HG03097 (cell line): ENCODE data around the gene FCMR.
"Not testable (repeated sequence)": the region's sequence is repeated elsewhere in the genome, so short reads cannot be mapped to it uniquely, and the experiment has no call there.

Experiments
- ATAC-seq: cut with Tn5 transposase; IDR thresholded peaks from one replicate; pipeline ENCODE4 v1.9.1; 2021; ENCODE audit not compliant: unreplicated experiment, low FRiP score

Gene FCMR

GRCh38 chr1:206882555-206882954 lies 39.2 kb downstream of the FCMR start:
- ATAC-seq, result no peak

- ATAC-seq, result no peak
Measured at GRCh38 chr1:206880314-206880713, 41.4 kb downstream of the FCMR start.

- ATAC-seq, result no peak
Measured at GRCh38 chr1:206878456-206878855, 43.3 kb downstream of the FCMR start.

- ATAC-seq, result no peak
Measured at GRCh38 chr1:206875752-206876377, 45.9 kb downstream of the FCMR start.

GRCh38 chr1:206873603-206874188 lies 48.0 kb downstream of the FCMR start:
- no peak for ATAC-seq

GRCh38 chr1:206872139-206872538 lies 49.6 kb downstream of the FCMR start:
- no peak for ATAC-seq

GRCh38 chr1:206868264-206868663 lies 53.5 kb downstream of the FCMR start:
- ATAC-seq, result no peak

- no peak for ATAC-seq
Measured at GRCh38 chr1:206867716-206868115, 54.0 kb downstream of the FCMR start.

- ATAC-seq, result no peak
Measured at GRCh38 chr1:206867239-206867638, 54.5 kb downstream of the FCMR start.

- no peak for ATAC-seq
Measured at GRCh38 chr1:206866062-206866461, 55.7 kb downstream of the FCMR start.

- no peak for ATAC-seq
Measured at GRCh38 chr1:206864939-206865671, 56.6 kb downstream of the FCMR start, which contains the start of gene IL20. IL20 (plus strand) TSS chr1:206865623; CDS start chr1:206865853, 230 bp downstream.

- ATAC-seq, result no peak
Measured at GRCh38 chr1:206863266-206863665, 58.5 kb downstream of the FCMR start.

- no peak for ATAC-seq
Measured at GRCh38 chr1:206860165-206860564, 61.6 kb downstream of the FCMR start.

- ATAC-seq, result no peak
Measured at GRCh38 chr1:206859082-206859521, 62.6 kb downstream of the FCMR start.

- ATAC-seq, result no peak
Measured at GRCh38 chr1:206856674-206857464, 64.9 kb downstream of the FCMR start.

- ATAC-seq, result no peak
Measured at GRCh38 chr1:206855859-206856258, 65.9 kb downstream of the FCMR start.

GRCh38 chr1:206854401-206855129 lies 67.2 kb downstream of the FCMR start:
- no peak for ATAC-seq

GRCh38 chr1:206853696-206854095 lies 68.0 kb downstream of the FCMR start:
- ATAC-seq, result not testable (repeated sequence)
